PC-9 (cell line): ENCODE results near the gene SMIM21. TPM values are rescaled to one million over a fixed set of nuclear protein-coding genes. Genes with fewer than 3 reads are reported as not detected.

ENCODE experiments used
- Bru-seq: library from RNA; stranded (reverse); fragments of 400-500 nt; gene quantifications from one replicate; lab custom pipeline; 2021; lab: Mats Ljungman, UMichigan
- BruChase-seq, 2 experiments: library from RNA; stranded (reverse); fragments of 400-500 nt; gene quantifications; one replicate each; lab custom pipeline; 2021; lab: Mats Ljungman, UMichigan
- BruUV-seq: library from RNA; stranded (reverse); fragments of 400-500 nt; replicated peaks from 2 replicates; lab custom pipeline; 2021; lab: Mats Ljungman, UMichigan
- CTCF ChIA-PET: fragments of 300-600 bp; sonication (Branson Sonifier 250); formaldehyde crosslinking; loops from one replicate; lab custom pipeline; 2022; ENCODE audit warnings: antibody characterized with exemption; lab: Charles Lee
- POLR2A ChIA-PET: fragments of 300-600 bp; sonication (Branson Sonifier 250); formaldehyde crosslinking; loops from one replicate; lab custom pipeline; 2022; ENCODE audit warnings: antibody characterized with exemption; ENCODE audit not compliant: unreplicated experiment; lab: Charles Lee
- DNase-seq, 2 experiments: peaks; one replicate each; pipeline versions ENCODE4 v3.0.0 to v3.0.0-alpha.2; 2015 to 2022; ENCODE audit warnings: mixed read lengths in 1 of 2
- H2AFZ ChIP-seq: fragments of 200-600 bp; sonication (generic); 2 replicates; pipeline ENCODE4 v1.8.1; 2017; ENCODE audit warnings: antibody characterized with exemption
- H3F3A ChIP-seq: fragments of 200-600 bp; sonication (generic); 2 replicates; pipeline ENCODE4 v1.8.1; 2017; ENCODE audit warnings: antibody characterized with exemption, mild to moderate bottlenecking, low read depth; ENCODE audit not compliant: insufficient read depth
- H3K27ac ChIP-seq: fragments of 200-600 bp; sonication (generic); 2 replicates; pipeline ENCODE4 v1.6.1; 2016; ENCODE audit warnings: mixed run types
- H3K27me3 ChIP-seq: fragments of 200-600 bp; sonication (generic); 2 replicates; pipeline ENCODE4 v1.6.1; 2016; ENCODE audit warnings: low read depth, mixed run types; ENCODE audit not compliant: insufficient read depth
- H3K36me3 ChIP-seq: fragments of 200-600 bp; sonication (generic); 2 replicates; pipeline ENCODE4 v1.6.1; 2016; ENCODE audit warnings: low read depth, mixed run types
- H3K4me1 ChIP-seq: fragments of 200-600 bp; sonication (generic); replicated peaks from 2 replicates; pipeline ENCODE4 v1.6.1; 2016; ENCODE audit warnings: mixed run types; ENCODE audit not compliant: insufficient read depth
- H3K4me2 ChIP-seq: fragments of 200-600 bp; sonication (generic); 2 replicates; pipeline ENCODE4 v1.6.1; 2017; ENCODE audit warnings: mixed run types
- H3K4me3 ChIP-seq: fragments of 200-600 bp; sonication (generic); 2 replicates; pipeline ENCODE4 v1.6.1; 2016; ENCODE audit warnings: mixed run types
- H3K79me2 ChIP-seq: fragments of 200-600 bp; sonication (generic); 2 replicates; pipeline ENCODE4 v1.6.1; 2017; ENCODE audit warnings: low read depth, mixed run types
- H3K9me2 ChIP-seq: fragments of 200-600 bp; sonication (generic); 2 replicates; pipeline ENCODE4 v1.8.1; 2017; ENCODE audit warnings: mild to moderate bottlenecking; ENCODE audit not compliant: insufficient read depth
- H3K9me3 ChIP-seq: fragments of 200-600 bp; sonication (generic); 2 replicates; pipeline ENCODE4 v1.8.1; 2016; ENCODE audit warnings: low read depth; ENCODE audit not compliant: insufficient read depth
- H4K20me1 ChIP-seq: fragments of 200-600 bp; sonication (generic); 2 replicates; pipeline ENCODE4 v1.8.1; 2017; ENCODE audit not compliant: insufficient read depth
- EZH2 ChIP-seq: fragments of 200-600 bp; sonication (generic); IDR thresholded peaks from 2 replicates; pipeline ENCODE4 v1.8.0; 2017; ENCODE audit warnings: antibody characterized with exemption, low read depth
- intact Hi-C: fragments of 100-400 bp; cut with micrococcal nuclease; formaldehyde crosslinking; loops from one replicate; pipeline ENCODE4 v1.10.0; 2022; ENCODE audit not compliant: unreplicated experiment
- long read RNA-seq: library from polyadenylated mRNA; stranded (forward); transcript quantifications from one replicate; pipeline ENCODE4 v2.0.0, GENCODE V29; 2022
- total RNA-seq: library from RNA; stranded (reverse); gene quantifications from 2 replicates; pipeline ENCODE4 v1.2.3, GENCODE V29; 2021
- TF ChIP-seq, protein P1 (sequence below): fragments of 200-600 bp; sonication (generic); conservative IDR thresholded peaks from 2 replicates; pipeline ENCODE4 v1.6.1; 2017; ENCODE audit warnings: mixed run types, antibody characterized with exemption, mild to moderate bottlenecking, moderate library complexity

The SMIM21 gene
- total RNA-seq (not detected in 2 replicates), Bru-seq, nascent RNA (not detected), BruChase-seq, experiment 1, labeled RNA remaining after a 2-hour chase (not detected), BruChase-seq, experiment 2, labeled RNA remaining after a 6-hour chase (not detected)
- long read RNA-seq: 0 reads

DNA sequence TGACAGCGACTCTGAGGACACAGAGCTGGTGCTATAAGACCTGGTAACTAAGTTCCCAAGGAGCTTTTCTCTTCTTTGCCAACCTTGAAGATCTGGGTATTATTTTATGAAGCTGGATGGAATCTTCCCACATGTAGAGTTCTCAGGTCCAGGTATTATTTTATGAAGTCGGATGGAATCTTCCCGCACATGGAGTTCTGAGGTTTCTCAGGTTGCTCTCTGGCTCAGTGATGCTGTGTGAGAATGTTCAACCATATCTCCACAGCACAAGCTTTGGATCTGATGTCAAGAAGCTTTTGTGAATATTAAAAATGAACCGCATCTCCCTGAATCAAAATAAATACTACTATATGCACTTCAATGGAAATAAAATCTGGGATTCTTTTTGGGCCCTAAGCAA lies at the start of gene SMIM21:
TSS of gene SMIM21 (minus strand) at position 101 of the 400 bp plus-strand sequence. CDS start 140 bp downstream, outside the sequence.
- Histone ChIP-seq H3K27ac (no peak within 1 kb of the TSS), H3K4me1 (no peaks in the 10 kb centered on the region), H3K4me3 (no peak within 1 kb of the TSS), H3K27me3 (peaks cover 73% of the 10 kb centered on the region), H3K4me2 (no peak within 1 kb of the TSS), H3K36me3 (no peaks in the 10 kb centered on the region), H2AFZ (no peak within 1 kb of the TSS), H3F3A (no peaks in the 10 kb centered on the region), H4K20me1 (no peaks in the 10 kb centered on the region), H3K79me2 (no peaks in the 10 kb centered on the region), H3K9me2 (no peaks in the 10 kb centered on the region), H3K9me3 (no peaks in the 10 kb centered on the region)
- TF ChIP-seq, protein P1, sequence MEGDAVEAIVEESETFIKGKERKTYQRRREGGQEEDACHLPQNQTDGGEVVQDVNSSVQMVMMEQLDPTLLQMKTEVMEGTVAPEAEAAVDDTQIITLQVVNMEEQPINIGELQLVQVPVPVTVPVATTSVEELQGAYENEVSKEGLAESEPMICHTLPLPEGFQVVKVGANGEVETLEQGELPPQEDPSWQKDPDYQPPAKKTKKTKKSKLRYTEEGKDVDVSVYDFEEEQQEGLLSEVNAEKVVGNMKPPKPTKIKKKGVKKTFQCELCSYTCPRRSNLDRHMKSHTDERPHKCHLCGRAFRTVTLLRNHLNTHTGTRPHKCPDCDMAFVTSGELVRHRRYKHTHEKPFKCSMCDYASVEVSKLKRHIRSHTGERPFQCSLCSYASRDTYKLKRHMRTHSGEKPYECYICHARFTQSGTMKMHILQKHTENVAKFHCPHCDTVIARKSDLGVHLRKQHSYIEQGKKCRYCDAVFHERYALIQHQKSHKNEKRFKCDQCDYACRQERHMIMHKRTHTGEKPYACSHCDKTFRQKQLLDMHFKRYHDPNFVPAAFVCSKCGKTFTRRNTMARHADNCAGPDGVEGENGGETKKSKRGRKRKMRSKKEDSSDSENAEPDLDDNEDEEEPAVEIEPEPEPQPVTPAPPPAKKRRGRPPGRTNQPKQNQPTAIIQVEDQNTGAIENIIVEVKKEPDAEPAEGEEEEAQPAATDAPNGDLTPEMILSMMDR: no peak
- no peak for TF ChIP-seq EZH2
- no peak for DNase-seq
- intact Hi-C loops: no loop called here
- ChIA-PET POLR2A (no interaction called here), CTCF (no interaction called here)
- no TSS peak for BruUV-seq

DNA sequence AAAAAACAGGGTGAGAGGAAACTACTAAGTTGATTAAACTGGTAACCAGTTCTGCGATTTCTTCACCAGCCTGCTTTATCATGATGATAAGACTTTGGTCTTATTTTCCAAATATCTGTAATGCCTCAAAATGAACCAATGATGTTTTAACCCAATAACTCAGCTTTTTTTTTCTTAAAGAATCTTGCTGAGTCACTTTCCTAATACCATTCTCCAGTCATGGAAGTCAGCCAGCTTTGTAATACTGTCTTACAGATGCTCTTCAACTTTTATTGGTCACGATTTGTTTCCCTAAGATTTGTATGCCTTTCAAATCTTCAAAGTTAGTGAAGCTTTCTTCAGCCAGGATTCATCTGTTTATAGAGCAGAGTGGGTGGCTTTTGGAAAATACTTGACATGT lies 47.7 kb upstream of the SMIM21 start:
- Histone ChIP-seq H3K9me3 (no peaks in the 10 kb centered on the region), H3K27ac (no peak overlapping the region), H3K4me1 (no peaks in the 10 kb centered on the region), H3K36me3 (no peaks in the 10 kb centered on the region), H2AFZ (no peak overlapping the region), H3K9me2 (no peaks in the 10 kb centered on the region), H3K4me2 (no peak overlapping the region), H3K79me2 (no peaks in the 10 kb centered on the region), H3K27me3 (peaks cover 9% of the 10 kb centered on the region), H3K4me3 (no peak overlapping the region), H3F3A (no peaks in the 10 kb centered on the region), H4K20me1 (no peaks in the 10 kb centered on the region)
- POLR2A ChIA-PET: no interaction called here
- intact Hi-C loops: loop anchor here (5.0 kb wide), 1 partner anchor 823 kb away; no protein-coding TSS in a partner anchor
- no peak for TF ChIP-seq EZH2
- TF ChIP-seq, protein P1: no peak
- CTCF ChIA-PET: interaction anchor here (0.7 kb wide), 1 partner anchor 397 kb away, joined by 3 read pairs; no protein-coding TSS in a partner anchor
- DNase-seq: no peak
- no TSS peak for BruUV-seq

DNA sequence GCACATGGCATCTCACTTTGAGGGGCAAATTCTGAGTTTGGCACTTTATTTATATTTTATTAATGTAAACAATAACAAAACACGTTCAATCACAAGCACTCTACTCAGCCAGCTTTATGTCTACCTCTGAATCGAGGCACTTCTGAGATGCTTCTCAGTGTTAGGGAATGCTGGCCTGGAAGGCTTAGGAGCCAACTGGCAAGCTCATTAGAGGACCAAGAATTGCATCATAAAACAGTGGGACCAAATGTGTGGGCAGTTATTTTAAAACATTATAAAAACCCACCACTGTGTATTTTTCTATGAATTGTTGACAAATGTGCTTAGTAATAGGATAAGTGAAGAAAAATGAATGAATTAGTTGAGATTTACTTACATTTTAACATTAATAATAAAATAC lies 46.8 kb upstream of the SMIM21 start:
- Histone ChIP-seq H3K9me3 (no peaks in the 10 kb centered on the region), H4K20me1 (no peaks in the 10 kb centered on the region), H3K36me3 (no peaks in the 10 kb centered on the region), H3K9me2 (no peaks in the 10 kb centered on the region), H3K4me3 (no peak overlapping the region), H3K27ac (no peak overlapping the region), H3K4me1 (no peaks in the 10 kb centered on the region), H3F3A (no peaks in the 10 kb centered on the region), H3K27me3 (peaks cover 18% of the 10 kb centered on the region), H3K4me2 (no peak overlapping the region), H3K79me2 (no peaks in the 10 kb centered on the region), H2AFZ (no peak overlapping the region)
- no TSS peak for BruUV-seq
- POLR2A ChIA-PET: no interaction called here
- TF ChIP-seq, protein P1: no peak
- no peak for TF ChIP-seq EZH2
- intact Hi-C loops: no loop called here
- DNase-seq: no peak
- CTCF ChIA-PET: interaction anchor here (0.7 kb wide), 1 partner anchor 396 kb away, joined by 3 read pairs; no protein-coding TSS in a partner anchor
